GM12801 (cell line): ENCODE measurements around the gene PVR.

ENCODE experiments used
- TF ChIP-seq, protein P1 (sequence below): IDR thresholded peaks from one replicate; pipeline ENCODE4 v1.5.1; 2011; ENCODE audit warnings: control low read depth; ENCODE audit not compliant: insufficient read length; ENCODE audit errors: extremely low read depth

PVR gene

DNA sequence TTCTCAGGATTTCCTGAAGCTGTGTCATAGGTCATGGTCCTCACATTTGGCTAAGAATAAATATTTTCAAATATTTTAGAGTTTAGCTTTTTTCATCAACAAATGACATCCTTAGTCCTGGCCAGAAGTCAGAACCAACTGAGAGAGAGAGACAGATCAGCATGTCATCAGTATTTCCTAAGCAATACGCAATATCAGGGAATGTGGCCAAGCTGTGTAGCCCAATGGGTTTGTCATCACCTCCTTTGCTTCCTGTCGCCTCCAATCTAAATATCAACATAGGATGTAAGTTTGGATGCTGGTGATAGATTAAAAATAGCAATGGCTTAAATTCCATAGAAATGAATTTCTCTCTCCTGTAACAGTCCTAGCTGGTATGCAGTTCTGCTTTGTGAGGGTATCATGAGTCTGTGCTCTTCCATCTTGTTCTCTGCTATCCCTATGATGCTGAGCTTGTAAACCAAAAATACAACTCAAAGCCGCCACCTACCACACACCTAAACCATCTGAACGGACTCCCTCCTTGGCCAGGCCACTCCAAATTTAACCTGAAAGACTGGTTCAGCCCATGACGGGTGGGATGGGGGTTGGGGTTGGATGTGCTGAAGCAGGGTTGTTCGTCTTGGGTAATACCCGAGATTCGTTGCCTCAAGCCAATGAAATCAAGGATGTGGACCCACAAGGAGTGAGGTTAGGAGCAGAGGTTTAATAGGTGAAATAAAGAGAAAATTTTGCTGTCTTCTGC is 40.3 kb upstream of the PVR start:
- TF ChIP-seq, protein P1, sequence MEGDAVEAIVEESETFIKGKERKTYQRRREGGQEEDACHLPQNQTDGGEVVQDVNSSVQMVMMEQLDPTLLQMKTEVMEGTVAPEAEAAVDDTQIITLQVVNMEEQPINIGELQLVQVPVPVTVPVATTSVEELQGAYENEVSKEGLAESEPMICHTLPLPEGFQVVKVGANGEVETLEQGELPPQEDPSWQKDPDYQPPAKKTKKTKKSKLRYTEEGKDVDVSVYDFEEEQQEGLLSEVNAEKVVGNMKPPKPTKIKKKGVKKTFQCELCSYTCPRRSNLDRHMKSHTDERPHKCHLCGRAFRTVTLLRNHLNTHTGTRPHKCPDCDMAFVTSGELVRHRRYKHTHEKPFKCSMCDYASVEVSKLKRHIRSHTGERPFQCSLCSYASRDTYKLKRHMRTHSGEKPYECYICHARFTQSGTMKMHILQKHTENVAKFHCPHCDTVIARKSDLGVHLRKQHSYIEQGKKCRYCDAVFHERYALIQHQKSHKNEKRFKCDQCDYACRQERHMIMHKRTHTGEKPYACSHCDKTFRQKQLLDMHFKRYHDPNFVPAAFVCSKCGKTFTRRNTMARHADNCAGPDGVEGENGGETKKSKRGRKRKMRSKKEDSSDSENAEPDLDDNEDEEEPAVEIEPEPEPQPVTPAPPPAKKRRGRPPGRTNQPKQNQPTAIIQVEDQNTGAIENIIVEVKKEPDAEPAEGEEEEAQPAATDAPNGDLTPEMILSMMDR = no peak

DNA sequence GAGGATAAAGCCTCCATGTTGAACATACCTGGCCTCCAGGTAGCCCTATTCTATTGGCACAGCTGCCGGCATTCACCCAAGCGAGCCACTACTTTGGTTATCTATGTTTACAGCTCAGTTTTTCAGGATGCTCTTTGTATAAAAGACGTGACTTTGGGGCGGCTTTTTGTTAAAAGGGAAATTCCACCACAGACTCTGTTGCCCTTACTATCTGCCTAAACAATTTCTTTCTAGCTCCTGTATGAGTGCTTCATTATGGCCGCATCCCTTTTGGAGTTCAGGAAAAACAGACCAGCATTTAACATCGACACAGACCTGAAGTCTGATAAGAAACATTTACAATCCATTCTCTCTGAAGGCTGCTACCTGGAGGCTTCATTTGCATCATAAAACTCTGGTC is 39.5 kb upstream of the PVR start:
- TF ChIP-seq, protein P1 = no peak

DNA sequence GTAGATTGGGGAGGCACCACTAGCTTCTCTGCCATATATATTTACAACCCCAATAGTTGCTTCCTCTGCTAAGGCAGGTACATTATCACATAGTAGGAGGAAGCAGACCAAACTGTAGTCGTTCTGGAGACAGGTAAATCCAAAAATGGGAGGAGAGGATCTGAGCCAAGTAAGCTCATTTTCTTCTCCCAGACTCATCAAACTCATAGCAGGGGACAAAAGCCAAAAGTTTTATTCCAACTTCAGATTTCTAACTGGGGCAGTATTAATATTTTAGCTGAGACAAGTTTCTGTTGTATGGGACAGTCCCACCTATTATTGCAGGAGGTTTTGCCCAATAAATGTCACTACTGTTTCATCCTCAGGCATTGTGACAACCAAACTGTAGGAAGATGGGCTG is 38.2 kb upstream of the PVR start:
- TF ChIP-seq, protein P1 = no peak

DNA sequence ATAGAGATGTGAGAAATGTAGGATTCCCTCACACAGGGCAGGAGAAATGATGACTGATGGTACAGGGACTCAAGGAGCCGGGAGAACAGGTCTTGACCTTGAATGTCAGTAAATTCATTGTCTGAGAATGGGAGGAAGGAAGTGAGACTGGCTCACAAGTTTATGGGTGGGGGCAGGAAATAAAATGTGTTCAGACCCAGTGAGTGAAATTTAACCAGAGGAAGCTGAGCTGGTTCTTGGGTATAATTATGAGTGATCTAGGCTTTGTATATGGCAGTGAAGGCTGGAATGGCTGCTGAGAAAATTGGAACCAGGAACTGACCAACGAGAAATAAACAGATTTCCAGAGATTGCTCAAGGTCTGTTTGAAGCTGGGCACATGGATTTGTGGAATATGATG is 36.7 kb upstream of the PVR start:
- TF ChIP-seq, protein P1 = no peak

DNA sequence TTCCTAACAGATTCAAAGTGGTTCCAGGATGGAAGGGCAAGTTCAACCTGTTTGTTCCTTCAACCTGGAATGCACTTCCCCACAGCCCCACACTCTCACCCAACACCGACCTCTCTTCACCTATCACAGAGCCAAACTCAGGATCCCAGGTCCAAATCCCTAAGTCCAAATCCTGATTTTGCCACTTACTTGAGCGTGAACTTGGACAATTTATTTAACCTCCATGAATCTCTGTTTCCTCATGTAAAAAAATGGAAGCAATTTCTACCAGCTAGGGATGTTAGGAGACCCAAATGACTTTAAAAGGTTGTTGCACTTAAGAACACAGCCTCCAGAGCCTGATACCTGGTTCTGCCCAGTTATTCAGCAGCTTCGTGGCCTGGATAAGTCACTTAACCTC is 35.8 kb upstream of the PVR start:
- TF ChIP-seq, protein P1 = no peak

DNA sequence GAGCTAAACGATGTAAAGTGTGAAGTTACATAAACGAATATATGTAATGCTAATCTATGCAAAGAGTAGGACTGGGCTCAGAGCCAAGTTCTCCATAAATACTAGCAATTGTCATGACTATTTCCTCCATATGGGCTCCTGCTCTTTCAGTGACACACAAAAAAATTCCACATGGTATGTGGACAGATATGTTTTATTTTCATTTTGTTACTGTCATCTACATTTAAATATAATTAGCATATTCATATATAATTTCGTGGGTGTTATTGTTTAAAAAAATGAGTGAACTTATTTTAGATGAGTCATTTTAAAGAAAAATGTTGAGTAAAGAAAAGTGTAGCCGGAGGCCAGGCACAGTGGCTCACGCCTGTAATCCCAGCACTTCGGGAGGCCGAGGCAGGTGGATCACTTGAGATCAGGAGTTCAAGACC is 35.3 kb upstream of the PVR start:
- TF ChIP-seq, protein P1 = no peak

DNA sequence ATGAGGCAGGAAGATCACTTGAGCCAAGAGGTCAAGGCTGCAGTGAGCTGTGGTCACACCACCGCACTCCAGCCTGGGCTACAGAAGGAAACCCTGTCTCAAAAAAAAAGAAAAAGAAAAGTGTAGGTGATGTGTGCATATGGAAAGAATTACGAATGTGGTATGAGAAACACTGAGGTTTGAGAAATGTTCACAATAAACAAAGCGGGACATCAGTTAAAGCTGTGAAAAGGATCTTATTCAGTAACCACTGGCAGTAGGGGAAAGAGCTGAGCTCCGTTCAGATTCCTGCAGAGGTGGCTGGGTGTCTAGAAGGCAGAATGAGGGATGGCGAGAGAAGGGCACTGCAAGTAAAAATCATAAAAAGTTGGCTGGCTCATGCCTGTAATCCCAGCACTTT is 34.5 kb upstream of the PVR start:
- TF ChIP-seq, protein P1 = no peak

DNA sequence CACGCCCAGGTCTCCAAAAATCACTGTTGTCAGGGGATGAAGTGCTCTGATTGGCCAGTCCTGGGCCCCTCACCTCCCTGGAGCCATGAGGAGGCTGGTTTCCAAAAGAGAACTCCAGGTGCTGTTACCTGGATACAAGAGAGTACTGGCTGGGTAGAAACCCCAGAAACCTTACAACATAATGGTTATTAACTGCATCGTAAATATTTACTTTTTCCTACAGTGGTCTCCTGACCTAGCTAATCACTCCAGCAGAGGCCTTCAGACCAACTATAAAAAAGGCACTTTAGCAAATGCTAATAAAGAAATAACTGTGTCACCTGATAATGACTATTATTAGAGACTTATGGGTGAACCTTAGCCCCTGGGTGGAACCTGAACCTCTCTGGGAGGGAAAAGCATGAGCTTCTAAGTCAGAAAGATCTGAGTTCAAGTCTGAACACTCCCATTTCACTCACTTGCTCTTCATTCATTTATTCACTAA is 31.9 kb upstream of the PVR start:
- TF ChIP-seq, protein P1 = no peak
